Glutamatergic neuron (in vitro differentiated cells): ENCODE results near the gene RABL6. TPM values are rescaled to one million over a fixed set of nuclear protein-coding genes. Genes with fewer than 3 reads are reported as not detected.
A peak's percentile ranks its signal among the peaks of the same experiment; 100 is the strongest.

Experiments
- DNase-seq: peaks from one replicate; pipeline ENCODE4 v3.0.0; 2022
- H3K27ac Mint-ChIP-seq: one replicate; pipeline ENCODE4 v1.8.0; 2020; ENCODE audit warnings: mild to moderate bottlenecking, mixed read lengths, inconsistent platforms; ENCODE audit not compliant: unreplicated experiment
- H3K27me3 Mint-ChIP-seq: one replicate; pipeline ENCODE4 v1.8.0; 2020; ENCODE audit warnings: mild to moderate bottlenecking, moderate library complexity, mixed read lengths, inconsistent platforms; ENCODE audit not compliant: unreplicated experiment
- H3K36me3 Mint-ChIP-seq: one replicate; pipeline ENCODE4 v1.8.0; 2020; ENCODE audit warnings: mild to moderate bottlenecking, mixed read lengths, inconsistent platforms; ENCODE audit not compliant: unreplicated experiment
- H3K4me1 Mint-ChIP-seq: one replicate; pipeline ENCODE4 v1.8.0; 2020; ENCODE audit warnings: mild to moderate bottlenecking, low read depth, mixed read lengths, inconsistent platforms; ENCODE audit not compliant: unreplicated experiment
- H3K4me3 Mint-ChIP-seq: one replicate; pipeline ENCODE4 v1.8.0; 2020; ENCODE audit warnings: mild to moderate bottlenecking, mixed read lengths, inconsistent platforms; ENCODE audit not compliant: unreplicated experiment
- H3K9me3 Mint-ChIP-seq: one replicate; pipeline ENCODE4 v1.8.0; 2020; ENCODE audit warnings: mild to moderate bottlenecking, moderate library complexity, mixed read lengths, inconsistent platforms; ENCODE audit not compliant: unreplicated experiment
- CTCF ChIP-seq: fragments of 200-600 bp; sonication (generic); IDR thresholded peaks from one replicate; pipeline ENCODE4 v1.5.0; 2021; ENCODE audit not compliant: partially characterized antibody, unreplicated experiment
- total RNA-seq: library from RNA; stranded (reverse); fragmentation: NEBNext Ultra II Directional; extraction: Animal tissue kit (Norgen Biotek cat#: 25700); gene quantifications from one replicate; pipeline ENCODE4 v1.2.1, GENCODE V29; 2021; ENCODE audit not compliant: unreplicated experiment

Gene RABL6
- total RNA-seq, 1 donor from 2014 or later = 149 TPM

DNA sequence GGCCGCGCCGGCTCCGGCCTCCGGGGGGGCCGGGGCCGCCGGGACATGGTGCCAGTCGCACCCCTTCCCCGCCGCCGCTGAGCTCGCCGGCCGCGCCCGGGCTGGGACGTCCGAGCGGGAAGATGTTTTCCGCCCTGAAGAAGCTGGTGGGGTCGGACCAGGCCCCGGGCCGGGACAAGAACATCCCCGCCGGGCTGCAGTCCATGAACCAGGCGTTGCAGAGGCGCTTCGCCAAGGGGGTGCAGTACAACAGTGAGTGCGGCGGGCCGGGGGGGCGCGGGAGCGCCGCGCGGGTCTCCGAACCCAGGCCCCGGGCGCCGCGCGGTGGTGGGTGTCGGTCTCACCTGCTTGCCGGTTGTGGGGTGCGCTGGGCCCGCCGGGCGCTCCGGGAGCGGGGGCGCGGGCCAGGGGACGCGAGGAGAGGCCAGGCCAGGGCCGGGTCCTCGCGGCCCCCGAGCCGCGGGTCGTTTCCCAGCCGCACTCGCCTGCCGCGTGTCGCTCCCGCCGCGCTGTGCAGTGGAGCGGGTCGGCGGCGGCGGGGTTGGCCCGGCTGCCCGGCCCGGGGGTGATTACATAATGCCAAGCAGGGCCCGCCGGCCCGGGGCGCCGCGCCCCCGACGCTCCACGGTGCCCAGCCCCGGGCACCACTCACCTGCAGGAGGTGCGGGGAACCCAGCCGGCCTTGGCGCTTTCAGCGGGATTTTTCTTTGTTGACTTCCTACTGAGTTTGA, 492 bp downstream of the RABL6 start:
- Mint-ChIP-seq H3K4me3 (peak overlapping the region; percentile 96), H3K4me1 (peaks cover 15% of the 10 kb centered on the region), H3K36me3 (peaks cover 5% of the 10 kb centered on the region), H3K9me3 (peaks cover 26% of the 10 kb centered on the region), H3K27me3 (peaks cover 14% of the 10 kb centered on the region), H3K27ac (peak overlapping the region; percentile 90)
- TF ChIP-seq CTCF = no peak
- no peak for DNase-seq

DNA sequence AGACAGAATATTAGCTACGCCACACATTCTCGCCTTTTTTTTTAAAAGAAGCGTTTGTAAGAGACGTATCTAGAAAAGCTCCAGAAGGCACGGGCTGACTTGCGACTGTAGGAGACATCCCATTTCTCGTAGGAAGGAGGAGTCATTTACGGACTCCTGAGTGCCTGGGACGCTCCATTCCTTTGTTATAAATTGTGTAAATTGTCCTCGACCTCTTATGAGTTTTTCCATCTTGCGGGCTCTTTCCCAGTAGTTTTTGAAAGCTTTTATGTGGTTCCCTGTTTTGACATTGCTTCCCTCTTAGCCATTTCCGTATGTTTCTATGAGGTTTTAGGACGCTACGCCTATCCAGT, 1.0 kb downstream of the RABL6 start:
- peaks cover 23% of the 10 kb centered on the region for H3K9me3 Mint-ChIP-seq
- H3K27me3 Mint-ChIP-seq = peaks cover 12% of the 10 kb centered on the region
- peaks cover 15% of the 10 kb centered on the region for H3K4me1 Mint-ChIP-seq
- H3K27ac Mint-ChIP-seq = peak overlapping the region; percentile 90
- no peak for DNase-seq
- TF ChIP-seq CTCF = no peak
- H3K36me3 Mint-ChIP-seq = peaks cover 5% of the 10 kb centered on the region
- H3K4me3 Mint-ChIP-seq = peak overlapping the region; percentile 96

GRCh38 chr9:136814725-136815421, 7.1 kb downstream of the RABL6 start:
- no peak for DNase-seq
- Mint-ChIP-seq H3K27me3 (peaks cover 2% of the 10 kb centered on the region), H3K36me3 (peaks cover 10% of the 10 kb centered on the region), H3K9me3 (peaks cover 7% of the 10 kb centered on the region), H3K4me1 (peaks cover 11% of the 10 kb centered on the region), H3K4me3 (peak overlapping the region; percentile 11), H3K27ac (no peak overlapping the region)
- no peak for TF ChIP-seq CTCF

DNA sequence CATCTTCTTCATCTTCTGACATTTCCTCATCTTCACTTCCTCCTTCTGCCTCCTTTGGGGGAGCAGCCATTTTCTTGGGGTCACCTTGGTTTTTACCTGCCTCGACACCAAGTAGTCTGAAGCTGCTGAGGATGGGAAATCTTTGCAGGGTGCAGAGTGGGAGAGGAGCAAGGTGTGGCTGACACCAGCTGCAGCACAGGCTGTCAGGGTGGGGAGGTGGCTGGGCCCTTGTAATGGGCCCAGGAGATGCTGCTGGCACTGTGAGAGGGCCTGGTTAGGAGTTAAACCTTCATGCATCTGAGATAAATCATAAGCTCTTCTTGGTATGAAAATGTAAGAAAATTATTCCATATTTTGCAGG, 7.7 kb downstream of the RABL6 start:
- peaks cover 10% of the 10 kb centered on the region for H3K36me3 Mint-ChIP-seq
- H3K4me3 Mint-ChIP-seq = peak overlapping the region; percentile 20
- DNase-seq = no peak
- H3K27ac Mint-ChIP-seq = peak overlapping the region; percentile 8
- peaks cover 7% of the 10 kb centered on the region for H3K9me3 Mint-ChIP-seq
- peaks cover 2% of the 10 kb centered on the region for H3K27me3 Mint-ChIP-seq
- H3K4me1 Mint-ChIP-seq = peaks cover 8% of the 10 kb centered on the region
- TF ChIP-seq CTCF = no peak
